NCI-H1105 treated with DMSO at 0.1 percent for 48 hours (cell line): Measurements from ENCODE around the gene TDRD12.

Source experiments
- DNase-seq: peaks from one replicate; lab custom pipeline; 2025; lab: John Stamatoyannopoulos, UW

The TDRD12 gene

GRCh38 chr19:32868206-32868950 is 148.8 kb downstream of the TDRD12 start:
- no peak for DNase-seq

- no peak for DNase-seq
Observed at GRCh38 chr19:32869369-32869965, 149.9 kb downstream of the TDRD12 start, which contains the start of gene SLC7A9. Gene SLC7A9 (minus strand): TSS chr19:32869767. CDS start chr19:32868534, 1,233 bp downstream.

- no peak for DNase-seq
Observed at GRCh38 chr19:32869966-32870573, 150.5 kb downstream of the TDRD12 start.

GRCh38 chr19:32870981-32871451 is 151.4 kb downstream of the TDRD12 start:
- no peak for DNase-seq

- DNase-seq: no peak
Observed at GRCh38 chr19:32872391-32872790, 152.8 kb downstream of the TDRD12 start.

GRCh38 chr19:32873247-32873959 is 153.8 kb downstream of the TDRD12 start:
- no peak for DNase-seq

- no peak for DNase-seq
Observed at GRCh38 chr19:32874605-32875004, 155.0 kb downstream of the TDRD12 start.

- DNase-seq: no peak
Observed at GRCh38 chr19:32875428-32875827, 155.9 kb downstream of the TDRD12 start.

- DNase-seq: no peak
Observed at GRCh38 chr19:32876236-32876918, 156.8 kb downstream of the TDRD12 start.

GRCh38 chr19:32876919-32877285 is 157.3 kb downstream of the TDRD12 start:
- no peak for DNase-seq
